ENCODE measurements around the gene LGR4. TPM values are rescaled to one million over a fixed set of nuclear protein-coding genes. Genes with fewer than 3 reads are reported as not detected.

LGR4 gene
- total RNA-seq, 5 donors from 2014 or later (not counting 1 experiment from before 2014, with no cell fraction given) = 0.68 to 2.4 (median 1.2) TPM

DNA sequence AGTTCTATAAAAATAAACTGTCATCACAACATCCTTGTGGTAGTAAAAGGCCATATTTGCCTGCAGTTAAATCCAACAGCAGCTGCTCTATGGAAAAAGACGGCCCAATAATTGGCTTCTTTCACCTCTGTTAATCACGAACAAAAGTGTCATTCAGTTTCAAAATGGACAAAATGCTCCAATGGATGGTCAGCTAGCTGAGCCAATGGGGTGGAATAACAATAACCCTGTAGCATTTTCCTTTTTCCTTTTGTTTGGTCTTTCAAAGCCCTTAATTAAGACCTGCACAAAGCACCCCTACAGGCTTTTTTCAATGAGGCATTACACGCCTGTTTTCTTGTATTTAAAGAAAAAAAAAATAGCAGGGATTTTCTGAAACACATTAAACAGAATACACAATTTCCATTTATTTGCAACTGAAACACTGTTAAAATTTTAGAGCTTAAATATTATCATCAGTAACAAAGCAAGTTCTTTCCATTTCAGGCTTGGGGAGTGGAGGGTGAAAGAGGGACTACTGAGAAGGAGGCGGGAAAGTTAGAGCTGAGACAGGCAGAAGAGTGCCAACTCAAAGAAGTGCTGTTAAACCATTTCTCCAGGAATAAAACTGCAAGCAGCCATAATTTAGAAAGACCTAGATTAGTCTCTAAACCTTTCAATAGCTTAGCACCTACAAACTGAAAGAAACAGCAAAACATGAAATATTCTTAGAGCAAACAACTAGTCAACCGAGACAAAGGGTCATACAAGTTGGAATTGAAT is 28.7 kb downstream of the LGR4 start:
- ATAC-seq (replicated peaks in 1 of 4) (no peak), DNase-seq (no peak)
- H3K4me3 ChIP-seq (ENCODE audit: control insufficient read depth in 1 of 2, extremely low read depth in 1 of 2, low read length in 1 of 2) = no peak overlapping the region
- H3K9me3 Mint-ChIP-seq = no peaks in the 10 kb centered on the region
- H3K4me1 ChIP-seq (ENCODE audit: control insufficient read depth in 1 of 2, extremely low read depth in 1 of 2, insufficient read depth in 2 of 2, low read length in 2 of 2) = no peaks in the 10 kb centered on the region
- no peak overlapping the region for H3K27ac ChIP-seq (ENCODE audit: low read length)
- no peaks in the 10 kb centered on the region for H3K9me3 ChIP-seq
- peaks cover 5 to 10% of the 10 kb centered on the region in 2 donors for H3K27me3 Mint-ChIP-seq
- H3K4me3 Mint-ChIP-seq = no peak overlapping the region
- POLR2A ChIA-PET = no interaction called here
- CTCF ChIA-PET = no interaction called here
- no peaks in the 10 kb centered on the region for H3K36me3 Mint-ChIP-seq
- H3K36me3 ChIP-seq (ENCODE audit: control insufficient read depth in 2 of 2, extremely low read depth in 1 of 2, insufficient read depth in 1 of 2, low read length in 1 of 2) = no peaks in the 10 kb centered on the region
- no peaks in the 10 kb centered on the region for H3K4me1 Mint-ChIP-seq
- no peaks in the 10 kb centered on the region for H3K27me3 ChIP-seq (replicated peaks in 1 of 2; ENCODE audit: control insufficient read depth in 2 of 2, extremely low read depth in 1 of 2, insufficient read depth in 2 of 2, low read length in 1 of 2)
- WGBS (ENCODE audit: insufficient coverage) = no CpG with 5 or more reads among the region's 5 CpGs
- H3K27ac Mint-ChIP-seq = no peak overlapping the region

DNA sequence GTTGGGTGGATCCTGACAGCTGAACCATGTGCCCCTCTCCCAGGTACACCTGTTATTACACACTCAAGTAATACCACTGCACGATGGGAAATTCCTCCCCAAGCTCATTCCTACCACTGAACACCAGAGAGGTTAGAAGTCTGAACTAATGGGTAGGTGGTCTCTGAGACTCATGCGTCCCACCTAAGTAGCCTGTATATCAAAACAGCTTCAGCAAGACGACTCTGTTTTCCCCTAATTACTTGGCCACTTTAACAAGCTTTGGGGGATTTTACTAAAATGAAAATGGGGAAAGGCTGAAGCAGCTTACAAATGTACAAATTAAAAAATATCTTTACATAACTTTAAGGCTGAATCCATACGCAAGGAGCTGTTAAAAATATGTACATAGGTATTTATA is 29.4 kb downstream of the LGR4 start:
- Histone ChIP-seq H3K36me3 (ENCODE audit: control insufficient read depth in 2 of 2, extremely low read depth in 1 of 2, insufficient read depth in 1 of 2, low read length in 1 of 2) (no peaks in the 10 kb centered on the region), H3K9me3 (no peaks in the 10 kb centered on the region), H3K4me1 (ENCODE audit: control insufficient read depth in 1 of 2, extremely low read depth in 1 of 2, insufficient read depth in 2 of 2, low read length in 2 of 2) (no peaks in the 10 kb centered on the region), H3K4me3 (ENCODE audit: control insufficient read depth in 1 of 2, extremely low read depth in 1 of 2, low read length in 1 of 2) (no peak overlapping the region), H3K27me3 (replicated peaks in 1 of 2; ENCODE audit: control insufficient read depth in 2 of 2, extremely low read depth in 1 of 2, insufficient read depth in 2 of 2, low read length in 1 of 2) (no peaks in the 10 kb centered on the region), H3K27ac (ENCODE audit: low read length) (no peak overlapping the region)
- no peaks in the 10 kb centered on the region for H3K4me1 Mint-ChIP-seq
- H3K9me3 Mint-ChIP-seq = no peaks in the 10 kb centered on the region
- WGBS (ENCODE audit: insufficient coverage) = no CpG with 5 or more reads among the region's 4 CpGs
- no peak overlapping the region for H3K27ac Mint-ChIP-seq
- H3K27me3 Mint-ChIP-seq = peaks cover 5 to 10% of the 10 kb centered on the region in 2 donors
- H3K4me3 Mint-ChIP-seq = no peak overlapping the region
- CTCF ChIA-PET = no interaction called here
- ATAC-seq (replicated peaks in 1 of 4) = no peak
- POLR2A ChIA-PET = no interaction called here
- H3K36me3 Mint-ChIP-seq = no peaks in the 10 kb centered on the region
- no peak for DNase-seq

DNA sequence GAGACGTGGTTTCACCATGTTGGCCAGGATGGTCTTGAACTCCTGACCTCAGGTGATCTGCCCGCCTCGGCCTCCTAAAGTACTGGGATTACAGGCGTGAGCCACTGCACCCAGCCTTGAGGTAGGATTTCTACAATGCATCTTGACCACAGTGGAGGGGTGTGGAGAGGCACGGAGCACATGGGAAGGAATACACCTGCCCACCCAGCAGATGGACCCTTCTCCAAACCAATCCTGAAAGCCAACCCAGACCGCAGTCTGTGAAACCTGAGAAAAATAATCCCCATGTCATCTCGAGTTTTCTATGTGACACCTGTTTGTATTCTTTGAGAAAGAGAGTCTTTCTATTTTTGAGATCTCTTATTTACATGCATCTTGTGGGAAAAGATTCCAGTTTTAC is 32.5 kb downstream of the LGR4 start:
- DNase-seq = no peak
- Mint-ChIP-seq H3K27ac (no peak overlapping the region), H3K9me3 (no peaks in the 10 kb centered on the region), H3K4me3 (no peak overlapping the region), H3K27me3 (peaks cover 5 to 10% of the 10 kb centered on the region in 2 donors), H3K36me3 (no peaks in the 10 kb centered on the region), H3K4me1 (no peaks in the 10 kb centered on the region)
- no CpG with 5 or more reads among the region's 7 CpGs for WGBS (ENCODE audit: insufficient coverage)
- peaks cover 0 to 1% of the 10 kb centered on the region in 2 experiments for H3K27me3 ChIP-seq (replicated peaks in 1 of 2; ENCODE audit: control insufficient read depth in 2 of 2, extremely low read depth in 1 of 2, insufficient read depth in 2 of 2, low read length in 1 of 2)
- no peak overlapping the region for H3K4me3 ChIP-seq (ENCODE audit: control insufficient read depth in 1 of 2, extremely low read depth in 1 of 2, low read length in 1 of 2)
- CTCF ChIA-PET = no interaction called here
- POLR2A ChIA-PET = no interaction called here
- no peak for ATAC-seq (replicated peaks in 1 of 4)
- H3K9me3 ChIP-seq = no peaks in the 10 kb centered on the region
- H3K36me3 ChIP-seq (ENCODE audit: control insufficient read depth in 2 of 2, extremely low read depth in 1 of 2, insufficient read depth in 1 of 2, low read length in 1 of 2) = no peaks in the 10 kb centered on the region
- H3K4me1 ChIP-seq (ENCODE audit: control insufficient read depth in 1 of 2, extremely low read depth in 1 of 2, insufficient read depth in 2 of 2, low read length in 2 of 2) = no peaks in the 10 kb centered on the region
- no peak overlapping the region for H3K27ac ChIP-seq (ENCODE audit: low read length)

DNA sequence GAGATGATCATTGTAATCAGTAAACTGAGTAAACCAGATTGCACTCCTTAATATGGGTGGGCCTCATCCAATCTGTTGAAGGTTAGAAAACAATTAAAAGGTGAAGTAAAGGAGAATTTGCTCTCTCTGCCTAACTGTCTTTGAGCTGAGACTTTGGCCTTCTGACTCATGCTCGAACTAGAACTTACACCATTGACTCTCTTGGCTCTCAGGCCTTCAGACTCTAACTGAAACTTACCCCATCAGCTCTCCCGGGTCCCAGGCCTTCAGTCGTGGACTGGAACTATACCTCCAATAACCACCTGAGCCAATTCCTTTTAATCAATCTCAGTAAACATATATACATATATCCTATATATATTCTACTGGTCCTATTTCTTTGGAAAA is 34.0 kb downstream of the LGR4 start:
- Mint-ChIP-seq H3K4me3 (no peak overlapping the region), H3K4me1 (no peaks in the 10 kb centered on the region), H3K27ac (no peak overlapping the region), H3K9me3 (no peaks in the 10 kb centered on the region), H3K36me3 (no peaks in the 10 kb centered on the region), H3K27me3 (peaks cover 5 to 13% of the 10 kb centered on the region in 2 donors)
- no peaks in the 10 kb centered on the region for H3K9me3 ChIP-seq
- H3K27me3 ChIP-seq (replicated peaks in 1 of 2; ENCODE audit: control insufficient read depth in 2 of 2, extremely low read depth in 1 of 2, insufficient read depth in 2 of 2, low read length in 1 of 2) = peaks cover 0 to 5% of the 10 kb centered on the region in 2 experiments
- CTCF ChIA-PET = no interaction called here
- 91% methylated on average over 1 of the region's 3 CpGs for WGBS (ENCODE audit: insufficient coverage)
- H3K4me1 ChIP-seq (ENCODE audit: control insufficient read depth in 1 of 2, extremely low read depth in 1 of 2, insufficient read depth in 2 of 2, low read length in 2 of 2) = no peaks in the 10 kb centered on the region
- POLR2A ChIA-PET = no interaction called here
- H3K4me3 ChIP-seq (ENCODE audit: control insufficient read depth in 1 of 2, extremely low read depth in 1 of 2, low read length in 1 of 2) = no peak overlapping the region
- no peaks in the 10 kb centered on the region for H3K36me3 ChIP-seq (ENCODE audit: control insufficient read depth in 2 of 2, extremely low read depth in 1 of 2, insufficient read depth in 1 of 2, low read length in 1 of 2)
- DNase-seq = no peak
- H3K27ac ChIP-seq (ENCODE audit: low read length) = no peak overlapping the region
- ATAC-seq (replicated peaks in 1 of 4) = no peak

DNA sequence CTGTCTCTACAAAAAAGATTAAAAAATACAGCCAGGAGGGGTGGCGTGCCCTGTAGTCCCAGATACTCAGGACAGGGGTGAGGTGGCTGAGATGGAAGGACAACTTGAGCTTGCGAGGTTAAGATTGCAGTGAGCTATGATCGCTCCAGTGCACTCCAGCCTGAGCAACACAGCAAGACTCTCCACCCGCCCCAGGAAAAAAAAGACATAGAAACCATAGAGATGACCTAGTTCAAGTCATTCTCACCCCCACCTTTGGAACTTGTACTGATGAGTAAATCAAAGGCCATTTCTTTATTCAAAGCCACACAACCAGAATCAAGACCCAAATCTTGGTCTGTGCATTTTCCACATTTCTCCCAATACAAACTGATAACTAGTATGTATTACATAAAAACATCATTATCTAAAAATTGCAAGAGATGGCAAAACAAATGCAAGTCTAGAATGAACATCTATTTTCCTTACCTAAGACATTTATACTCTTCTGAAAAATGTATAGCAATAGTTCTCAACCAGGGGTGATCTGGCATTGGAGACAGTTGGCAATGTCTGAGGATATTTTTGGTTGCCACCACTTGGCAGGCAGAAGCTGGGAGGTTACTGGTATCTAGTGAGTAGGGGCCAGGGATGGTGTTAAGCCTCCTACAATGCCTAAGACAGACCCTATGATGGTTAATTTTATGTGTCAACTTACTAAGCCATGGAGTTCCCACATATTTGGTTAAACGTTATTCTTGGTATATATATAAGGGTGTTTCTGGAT is 34.6 kb downstream of the LGR4 start:
- DNase-seq (no peak), ATAC-seq (replicated peaks in 1 of 4) (no peak)
- H3K4me3 ChIP-seq (ENCODE audit: control insufficient read depth in 1 of 2, extremely low read depth in 1 of 2, low read length in 1 of 2) = no peak overlapping the region
- H3K27ac ChIP-seq (ENCODE audit: low read length) = no peak overlapping the region
- no peaks in the 10 kb centered on the region for H3K36me3 ChIP-seq (ENCODE audit: control insufficient read depth in 2 of 2, extremely low read depth in 1 of 2, insufficient read depth in 1 of 2, low read length in 1 of 2)
- no peaks in the 10 kb centered on the region for H3K9me3 Mint-ChIP-seq
- no peaks in the 10 kb centered on the region for H3K36me3 Mint-ChIP-seq
- peaks cover 5 to 13% of the 10 kb centered on the region in 2 donors for H3K27me3 Mint-ChIP-seq
- POLR2A ChIA-PET = no interaction called here
- no peak overlapping the region for H3K27ac Mint-ChIP-seq
- no peaks in the 10 kb centered on the region for H3K4me1 Mint-ChIP-seq
- no peaks in the 10 kb centered on the region for H3K4me1 ChIP-seq (ENCODE audit: control insufficient read depth in 1 of 2, extremely low read depth in 1 of 2, insufficient read depth in 2 of 2, low read length in 2 of 2)
- H3K27me3 ChIP-seq (replicated peaks in 1 of 2; ENCODE audit: control insufficient read depth in 2 of 2, extremely low read depth in 1 of 2, insufficient read depth in 2 of 2, low read length in 1 of 2) = peaks cover 0 to 5% of the 10 kb centered on the region in 2 experiments
- WGBS (ENCODE audit: insufficient coverage) = 83% methylated on average over 1 of the region's 5 CpGs
- H3K9me3 ChIP-seq = no peaks in the 10 kb centered on the region
- no peak overlapping the region for H3K4me3 Mint-ChIP-seq
- CTCF ChIA-PET = no interaction called here

DNA sequence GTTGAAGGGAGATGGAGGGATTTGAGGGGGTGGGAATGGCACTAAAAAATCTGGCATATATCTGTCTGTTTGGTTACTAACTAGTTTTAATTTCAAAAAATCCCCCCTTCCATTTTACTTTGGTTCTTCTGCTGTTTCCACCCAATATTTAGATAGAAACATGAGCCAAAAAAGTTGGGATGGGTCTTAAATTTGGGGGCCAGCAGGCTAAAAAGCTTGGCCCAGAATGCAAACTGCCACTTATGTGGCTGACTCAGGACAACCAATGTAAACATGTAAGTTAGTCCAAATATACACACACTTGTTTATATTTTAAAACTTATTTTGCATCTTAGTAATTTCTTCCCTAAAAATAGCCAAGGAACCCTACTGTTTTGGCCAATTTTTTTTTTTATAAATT is 35.7 kb downstream of the LGR4 start:
- no peak for ATAC-seq (replicated peaks in 1 of 4)
- Mint-ChIP-seq H3K27ac (no peak overlapping the region), H3K4me1 (no peaks in the 10 kb centered on the region), H3K4me3 (no peak overlapping the region), H3K27me3 (peaks cover 5 to 11% of the 10 kb centered on the region in 2 donors), H3K9me3 (no peaks in the 10 kb centered on the region), H3K36me3 (no peaks in the 10 kb centered on the region)
- Histone ChIP-seq H3K27me3 (replicated peaks in 1 of 2; ENCODE audit: control insufficient read depth in 2 of 2, extremely low read depth in 1 of 2, insufficient read depth in 2 of 2, low read length in 1 of 2) (peaks cover 0 to 5% of the 10 kb centered on the region in 2 experiments), H3K36me3 (ENCODE audit: control insufficient read depth in 2 of 2, extremely low read depth in 1 of 2, insufficient read depth in 1 of 2, low read length in 1 of 2) (no peaks in the 10 kb centered on the region), H3K4me3 (ENCODE audit: control insufficient read depth in 1 of 2, extremely low read depth in 1 of 2, low read length in 1 of 2) (no peak overlapping the region), H3K9me3 (no peaks in the 10 kb centered on the region), H3K4me1 (ENCODE audit: control insufficient read depth in 1 of 2, extremely low read depth in 1 of 2, insufficient read depth in 2 of 2, low read length in 2 of 2) (no peaks in the 10 kb centered on the region), H3K27ac (ENCODE audit: low read length) (no peak overlapping the region)
- CTCF ChIA-PET = no interaction called here
- POLR2A ChIA-PET = no interaction called here
- no peak for DNase-seq
